Lung (tissue), 12 donors: Measurements from ENCODE around the gene B4GALT2. TPM values are rescaled to one million over a fixed set of nuclear protein-coding genes. Genes with fewer than 3 reads are reported as not detected.

Experiments used
- ATAC-seq: fragments of 200-7000 bp; cut with Tn5 transposase; one replicate; pipeline ENCODE4 v1.9.1; 2020; ENCODE audit warnings: moderate number of reproducible peaks; ENCODE audit not compliant: insufficient read depth, low FRiP score
- DNase-seq, 3 donors: peaks; one replicate each; pipeline ENCODE4 v3.0.0-alpha.2; 2013 to 2017
- H3K27ac ChIP-seq, 2 donors: one replicate each; pipeline ENCODE4 v1.5.1; 2013; ENCODE audit warnings: mild to moderate bottlenecking in 2 of 2, moderate library complexity in 2 of 2, control low read depth in 1 of 2, inconsistent platforms in 1 of 2, low read depth in 1 of 2, low read length in 1 of 2
- H3K27me3 ChIP-seq, 3 donors: one replicate each; pipeline ENCODE4 v1.5.1; 2013; ENCODE audit warnings: low read length in 2 of 3; ENCODE audit not compliant: control insufficient read depth in 3 of 3, insufficient read depth in 3 of 3
- H3K36me3 ChIP-seq, 4 donors: one replicate each; pipeline ENCODE4 v1.5.1; 2013; ENCODE audit warnings: low read length in 4 of 4, mild to moderate bottlenecking in 1 of 4, moderate library complexity in 1 of 4; ENCODE audit not compliant: control insufficient read depth in 4 of 4, insufficient read depth in 4 of 4
- H3K4me1 ChIP-seq, 5 donors: one replicate each; pipeline ENCODE4 v1.5.1; 2013; ENCODE audit warnings: low read length in 5 of 5, mild to moderate bottlenecking in 2 of 5, moderate library complexity in 1 of 5; ENCODE audit not compliant: control insufficient read depth in 5 of 5, insufficient read depth in 5 of 5
- H3K4me3 ChIP-seq: one replicate; pipeline ENCODE4 v1.5.1; 2013; ENCODE audit warnings: mild to moderate bottlenecking, control low read depth, moderate library complexity
- H3K9ac ChIP-seq, 2 donors: one replicate each; pipeline ENCODE4 v1.5.1; 2013; ENCODE audit warnings: low read length in 2 of 2, control low read depth in 1 of 2; ENCODE audit not compliant: insufficient read depth in 1 of 2
- H3K9me3 ChIP-seq, 4 donors: one replicate each; pipeline ENCODE4 v1.5.1; 2013; ENCODE audit warnings: low read length in 3 of 4, mild to moderate bottlenecking in 1 of 4, moderate library complexity in 1 of 4; ENCODE audit not compliant: control insufficient read depth in 4 of 4, insufficient read depth in 3 of 4
- whole genome bisulfite sequencing, 2 donors: extraction: QIAGEN DNeasy Blood & Tissue Kit; methylation state at CpG; one replicate each; pipeline ENCODE4 v1.1.7; 2013; 5-methylcytosine and 5-hydroxymethylcytosine counted together
- polyA plus RNA-seq, 2 donors: library from polyadenylated mRNA; stranded (reverse); fragments of 200-250 nt; gene quantifications; one replicate each; pipeline ENCODE4 v1.2.1, GENCODE V29; 2013
- total RNA-seq, 2 donors: library from RNA; depleted of rRNA in 1 of 2; stranded (reverse); fragments of >200 nt in 1 of 2; gene quantifications; one replicate each; pipeline ENCODE4 v1.2.1, GENCODE V29; 2014 to 2021
- TF ChIP-seq, protein P1 (sequence below): IDR thresholded peaks from 2 replicates; pipeline ENCODE4 v1.5.1; 2012; ENCODE audit warnings: mild to moderate bottlenecking; ENCODE audit errors: control extremely low read depth, extremely low read depth
- donor health status: control.
- donor health status: control.
- donor health status: Bipolar disorder and iron deficiency.
- donor health status: healthy.
- donor health status: DM: yes; HTN: yes; CAD: no.

B4GALT2 gene
- total and polyA plus RNA-seq, 4 donors = 13.6 to 40.9 (median 30.5) TPM

DNA sequence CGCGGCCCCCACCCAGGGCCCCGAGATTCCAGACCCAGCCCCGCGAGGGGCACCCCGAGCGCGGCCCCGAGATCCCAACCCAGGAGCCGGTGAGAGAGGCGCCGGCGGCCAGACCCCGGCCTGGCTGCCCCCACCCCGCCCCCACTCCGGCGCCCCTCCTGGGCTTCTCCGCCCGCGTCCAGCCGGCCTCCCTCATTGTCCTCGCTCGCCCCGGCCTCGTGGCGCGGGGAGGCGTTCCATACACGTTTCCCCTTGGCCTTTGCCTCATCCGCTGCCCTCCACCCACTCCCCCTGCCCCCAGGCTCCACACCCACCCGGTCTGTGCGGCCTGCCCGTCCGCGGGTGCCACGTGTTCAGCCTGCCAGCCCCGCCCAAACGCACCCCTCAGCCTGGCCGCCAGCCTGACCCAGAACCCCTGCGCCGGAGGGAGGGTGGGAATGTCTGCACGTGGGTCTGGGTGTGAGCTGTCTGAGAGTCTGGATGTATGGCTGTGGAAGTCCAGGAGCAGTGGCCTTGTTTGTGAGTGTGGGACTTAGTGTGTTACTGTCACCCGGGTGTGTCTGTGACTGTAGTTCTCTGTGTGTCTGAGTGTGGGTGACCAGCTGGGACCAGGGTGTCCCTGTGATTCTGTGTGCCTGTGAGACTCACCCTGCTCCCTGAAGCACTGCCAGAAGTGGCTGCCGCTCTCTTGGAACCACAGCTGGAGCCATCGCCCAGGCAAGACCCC is 681 bp downstream of the B4GALT2 start:
- Histone ChIP-seq H3K4me3 (peak overlapping the region; percentile 42), H3K36me3 (peaks cover 0 to 17% (median 14%) of the 10 kb centered on the region in 4 donors), H3K27me3 (no peaks in the 10 kb centered on the region), H3K4me1 (peaks cover 0 to 30% (median 19%) of the 10 kb centered on the region in 5 donors), H3K9ac (no peak overlapping the region), H3K27ac (peak overlapping the region; percentile 42 to 59), H3K9me3 (no peaks in the 10 kb centered on the region)
- DNase-seq (peak; percentile 45 to 65 (median 65)), ATAC-seq (peak; percentile 16)
- TF ChIP-seq, protein P1, sequence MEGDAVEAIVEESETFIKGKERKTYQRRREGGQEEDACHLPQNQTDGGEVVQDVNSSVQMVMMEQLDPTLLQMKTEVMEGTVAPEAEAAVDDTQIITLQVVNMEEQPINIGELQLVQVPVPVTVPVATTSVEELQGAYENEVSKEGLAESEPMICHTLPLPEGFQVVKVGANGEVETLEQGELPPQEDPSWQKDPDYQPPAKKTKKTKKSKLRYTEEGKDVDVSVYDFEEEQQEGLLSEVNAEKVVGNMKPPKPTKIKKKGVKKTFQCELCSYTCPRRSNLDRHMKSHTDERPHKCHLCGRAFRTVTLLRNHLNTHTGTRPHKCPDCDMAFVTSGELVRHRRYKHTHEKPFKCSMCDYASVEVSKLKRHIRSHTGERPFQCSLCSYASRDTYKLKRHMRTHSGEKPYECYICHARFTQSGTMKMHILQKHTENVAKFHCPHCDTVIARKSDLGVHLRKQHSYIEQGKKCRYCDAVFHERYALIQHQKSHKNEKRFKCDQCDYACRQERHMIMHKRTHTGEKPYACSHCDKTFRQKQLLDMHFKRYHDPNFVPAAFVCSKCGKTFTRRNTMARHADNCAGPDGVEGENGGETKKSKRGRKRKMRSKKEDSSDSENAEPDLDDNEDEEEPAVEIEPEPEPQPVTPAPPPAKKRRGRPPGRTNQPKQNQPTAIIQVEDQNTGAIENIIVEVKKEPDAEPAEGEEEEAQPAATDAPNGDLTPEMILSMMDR = no peak
- 4 to 8% methylated on average over 30 to 45 of the region's 45 CpGs for WGBS, 2 donors

DNA sequence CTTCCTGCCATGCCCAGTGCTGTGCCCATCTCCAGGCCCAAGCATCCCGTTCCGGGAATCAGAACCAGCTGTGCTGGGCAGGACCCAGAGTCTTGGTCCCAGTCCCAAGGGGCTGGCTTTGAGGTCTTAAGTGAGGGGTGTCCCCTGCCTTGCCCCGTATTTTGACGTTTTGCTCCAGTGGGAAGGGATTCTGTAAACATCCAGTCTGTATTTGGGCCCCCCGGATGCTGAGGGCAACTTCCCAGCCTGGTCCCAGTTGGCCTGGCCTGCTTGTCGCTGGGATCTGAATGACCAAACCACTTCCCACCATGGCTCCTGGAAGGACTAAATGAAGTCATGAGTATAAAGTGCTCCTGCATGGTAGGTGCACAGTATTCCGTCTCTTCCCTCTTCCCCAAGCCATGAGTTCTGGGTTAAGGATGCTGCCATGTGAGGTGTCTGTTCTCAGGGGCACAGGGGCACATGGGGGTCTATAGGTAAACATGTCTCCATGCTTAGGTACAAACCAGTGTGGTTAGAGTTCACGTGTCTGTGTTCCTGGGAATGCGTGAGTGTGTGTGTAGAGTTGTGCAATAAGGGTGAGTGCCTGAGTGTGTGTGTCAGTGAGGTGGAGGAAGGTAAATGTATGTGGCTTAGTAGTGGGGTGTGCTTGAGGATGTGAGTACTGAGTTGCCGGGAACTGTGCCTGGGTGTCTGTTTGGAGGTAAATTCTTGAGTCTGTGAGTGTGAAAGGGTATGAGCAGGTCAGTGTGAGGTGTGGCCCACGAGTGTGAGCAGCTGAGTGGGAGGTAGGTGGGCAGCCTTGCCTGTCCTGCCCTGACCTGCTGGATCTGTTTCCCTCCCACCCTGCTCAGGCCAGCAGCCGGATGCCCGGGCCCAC is 1.5 kb downstream of the B4GALT2 start:
- Histone ChIP-seq H3K27ac (peak overlapping the region in 1 of 2 donors; percentile 26), H3K9me3 (no peaks in the 10 kb centered on the region), H3K36me3 (peaks cover 0 to 18% (median 15%) of the 10 kb centered on the region in 4 donors), H3K27me3 (no peaks in the 10 kb centered on the region), H3K9ac (no peak overlapping the region), H3K4me3 (no peak overlapping the region), H3K4me1 (peaks cover 0 to 29% (median 19%) of the 10 kb centered on the region in 5 donors)
- TF ChIP-seq, protein P1 = no peak
- ATAC-seq (no peak), DNase-seq (no peak)
- 59 to 62% methylated on average over 13 of the region's 13 CpGs for WGBS, 2 donors

DNA sequence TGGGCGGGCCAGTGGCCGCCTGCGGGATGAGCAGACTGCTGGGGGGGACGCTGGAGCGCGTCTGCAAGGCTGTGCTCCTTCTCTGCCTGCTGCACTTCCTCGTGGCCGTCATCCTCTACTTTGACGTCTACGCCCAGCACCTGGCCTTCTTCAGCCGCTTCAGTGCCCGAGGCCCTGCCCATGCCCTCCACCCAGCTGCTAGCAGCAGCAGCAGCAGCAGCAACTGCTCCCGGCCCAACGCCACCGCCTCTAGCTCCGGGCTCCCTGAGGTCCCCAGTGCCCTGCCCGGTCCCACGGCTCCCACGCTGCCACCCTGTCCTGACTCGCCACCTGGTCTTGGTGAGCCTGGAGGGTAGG is 2.1 kb downstream of the B4GALT2 start:
- ATAC-seq (no peak), DNase-seq (no peak)
- H3K9ac ChIP-seq = no peak overlapping the region
- no peaks in the 10 kb centered on the region for H3K9me3 ChIP-seq
- H3K27ac ChIP-seq = no peak overlapping the region
- TF ChIP-seq, protein P1 = no peak
- H3K4me1 ChIP-seq = peaks cover 0 to 24% (median 13%) of the 10 kb centered on the region in 5 donors
- 86 to 89% methylated on average over 20 of the region's 20 CpGs for WGBS, 2 donors
- H3K4me3 ChIP-seq = no peak overlapping the region
- no peaks in the 10 kb centered on the region for H3K27me3 ChIP-seq
- peaks cover under 1 to 17% (median 16%) of the 10 kb centered on the region in 4 donors for H3K36me3 ChIP-seq
